Measurements from ENCODE around the gene SNX5.

GRCh38 chr20:17958373-17959256, 10.0 kb downstream of the SNX5 start:
- TF ChIP-seq CTCF (conservative IDR thresholded peaks at IDR 0.05; ENCODE audit: low read length) (no peak), EZH2phosphoT487 (IDR thresholded peaks at IDR 0.05; ENCODE audit: borderline replicate concordance, low read depth, low read length) (no peak)

All from OCI-LY7 (cell line).